CD14-positive monocyte (primary cell): ENCODE data around the gene TSEN34. TPM values are rescaled to one million over a fixed set of nuclear protein-coding genes. Genes with fewer than 3 reads are reported as not detected.
"Not testable (repeated sequence)": the region's sequence is repeated elsewhere in the genome, so short reads cannot be mapped to it uniquely, and the experiment has no call there.

Source experiments
- DNase-seq, 3 donors: peaks; one replicate each; pipeline ENCODE4 v3.0.0-alpha.2; 2011 to 2022
- H2AFZ ChIP-seq: 2 replicates; pipeline ENCODE4 v1.6.0; 2012; ENCODE audit warnings: mild to moderate bottlenecking, low read depth, low read length, inconsistent platforms; ENCODE audit not compliant: insufficient read depth, poor library complexity, severe bottlenecking
- H3K27ac ChIP-seq, 2 donors: 1 replicate in 1 of 2; 2 replicates in 1 of 2; pipeline ENCODE4 v1.5.1; 2012 to 2013; ENCODE audit warnings: low read length in 2 of 2, control low read depth in 1 of 2, inconsistent platforms in 1 of 2, low read depth in 1 of 2, mild to moderate bottlenecking in 1 of 2
- H3K27me3 ChIP-seq, 2 donors: one replicate each; pipeline versions ENCODE4 v1.6.0 to v1.6.1; 2011 to 2013; ENCODE audit warnings: low read length in 2 of 2; ENCODE audit not compliant: control insufficient read depth in 2 of 2, insufficient read depth in 2 of 2
- H3K36me3 ChIP-seq, 2 donors: replicated peaks in 1 of 2; 1 replicate in 1 of 2; 2 replicates in 1 of 2; pipeline versions ENCODE4 v1.5.1 to v1.6.1; 2012 to 2013; ENCODE audit warnings: low read length in 2 of 2, control low read depth in 1 of 2, inconsistent platforms in 1 of 2, mild to moderate bottlenecking in 1 of 2; ENCODE audit not compliant: insufficient read depth in 2 of 2, control insufficient read depth in 1 of 2
- H3K4me1 ChIP-seq, 2 donors: 1 replicate in 1 of 2; 2 replicates in 1 of 2; pipeline versions ENCODE4 v1.5.1 to v1.6.1; 2012 to 2013; ENCODE audit warnings: low read length in 2 of 2, control low read depth in 1 of 2, inconsistent platforms in 1 of 2, mild to moderate bottlenecking in 1 of 2, moderate library complexity in 1 of 2; ENCODE audit not compliant: insufficient read depth in 2 of 2, control insufficient read depth in 1 of 2
- H3K4me2 ChIP-seq: replicated peaks from 2 replicates; pipeline ENCODE3; 2012; ENCODE audit warnings: low read length, moderate library complexity, mild to moderate bottlenecking; ENCODE audit not compliant: poor library complexity, severe bottlenecking; ENCODE audit errors: extremely low read depth
- H3K4me3 ChIP-seq, 3 experiments: fragments of 200-600 bp in 1 of 3; sonication (generic) in 1 of 3; replicated peaks in 1 of 3; 1 replicate in 2 of 3; 2 replicates in 1 of 3; pipeline ENCODE4 v1.5.1; 2011 to 2013; ENCODE audit warnings: low read length in 3 of 3, mild to moderate bottlenecking in 3 of 3, control low read depth in 2 of 3, low read depth in 2 of 3, inconsistent platforms in 1 of 3, moderate library complexity in 1 of 3
- H3K79me2 ChIP-seq: 2 replicates; pipeline ENCODE4 v1.6.0; 2012; ENCODE audit warnings: mild to moderate bottlenecking, control low read depth, inconsistent platforms, low read length, moderate library complexity; ENCODE audit not compliant: insufficient read depth
- H3K9ac ChIP-seq: 2 replicates; pipeline ENCODE4 v1.6.0; 2017; ENCODE audit warnings: low read length, mild to moderate bottlenecking; ENCODE audit not compliant: insufficient read depth, poor library complexity, severe bottlenecking
- H3K9me3 ChIP-seq, 2 donors: replicated peaks in 1 of 2; 1 replicate in 1 of 2; 2 replicates in 1 of 2; pipeline versions ENCODE4 v1.5.1 to v1.6.1; 2012 to 2013; ENCODE audit warnings: low read length in 2 of 2, control low read depth in 1 of 2; ENCODE audit not compliant: control insufficient read depth in 1 of 2, insufficient read depth in 1 of 2
- H4K20me1 ChIP-seq: 2 replicates; pipeline ENCODE4 v1.6.0; 2012; ENCODE audit warnings: mild to moderate bottlenecking, low read length, control low read depth, moderate library complexity; ENCODE audit not compliant: insufficient read depth
- H3K27ac Mint-ChIP-seq, 7 donors: one replicate each; pipeline ENCODE4 v1.8.0; 2020; ENCODE audit warnings: mild to moderate bottlenecking in 7 of 7, mixed read lengths in 7 of 7, moderate library complexity in 6 of 7, inconsistent platforms in 2 of 7
- H3K27me3 Mint-ChIP-seq, 3 donors: one replicate each; pipeline ENCODE4 v1.8.0; 2021 to 2022; ENCODE audit warnings: low read depth in 3 of 3, mild to moderate bottlenecking in 3 of 3, mixed read lengths in 3 of 3, moderate library complexity in 3 of 3, inconsistent platforms in 1 of 3
- H3K36me3 Mint-ChIP-seq, 2 donors: one replicate each; pipeline ENCODE4 v1.8.0; 2020; ENCODE audit warnings: mixed read lengths in 2 of 2, inconsistent platforms in 1 of 2, mild to moderate bottlenecking in 1 of 2
- H3K4me1 Mint-ChIP-seq: one replicate; pipeline ENCODE4 v1.8.0; 2020; ENCODE audit warnings: mild to moderate bottlenecking, mixed read lengths
- H3K4me3 Mint-ChIP-seq, 2 donors: one replicate each; pipeline ENCODE4 v1.8.0; 2020; ENCODE audit warnings: mild to moderate bottlenecking in 2 of 2, mixed read lengths in 2 of 2, moderate library complexity in 1 of 2
- H3K9me3 Mint-ChIP-seq, 7 donors: one replicate each; pipeline ENCODE4 v1.8.0; 2020 to 2022; ENCODE audit warnings: mixed read lengths in 7 of 7, mild to moderate bottlenecking in 6 of 7, moderate library complexity in 6 of 7, inconsistent platforms in 2 of 7
- CTCF ChIP-seq: fragments of 200-600 bp; IDR thresholded peaks from one replicate; pipeline ENCODE4 v1.8.0; 2022; ENCODE audit warnings: antibody characterized with exemption, mild to moderate bottlenecking
- WGBS: methylation state at CpG from one replicate; pipeline ENCODE4 v1.1.5; 2013; ENCODE audit warnings: missing lambda C conversion rate; ENCODE audit not compliant: insufficient coverage; 5-methylcytosine and 5-hydroxymethylcytosine counted together
- intact Hi-C, 2 donors: fragments of 100-400 bp; cut with micrococcal nuclease; formaldehyde crosslinking; loops; one replicate each; pipeline versions ENCODE4 v1.15.0 to v1.15.1; 2023
- polyA plus RNA-seq, 3 donors: library from polyadenylated mRNA; depleted of rRNA in 1 of 3; unstranded in 2 of 3; stranded (reverse) in 1 of 3; fragments of 300-500 nt in 2 of 3; fragments of >200 nt in 1 of 3; fragmentation: Illumina TruSeq in 2 of 3; gene quantifications; 1 replicate in 2 of 3; 2 replicates in 1 of 3; pipeline ENCODE4 v1.2.3, GENCODE V29; 2012 to 2021

Gene TSEN34
- polyA plus RNA-seq, 3 donors = 59.3 to 125 (median 109) TPM

- Mint-ChIP-seq H3K4me3 (no peak overlapping the region), H3K4me1 (peaks cover 29% of the 10 kb centered on the region), H3K27ac (peak overlapping the region in 2 of 7 donors; percentile 10 to 94), H3K27me3 (peaks cover 0 to 1% (median 0%) of the 10 kb centered on the region in 3 donors), H3K36me3 (peaks cover 37 to 43% of the 10 kb centered on the region in 2 donors), H3K9me3 (peaks cover 0 to 2% (median 0%) of the 10 kb centered on the region in 7 donors)
- peaks cover 20 to 45% of the 10 kb centered on the region in 2 donors for H3K36me3 ChIP-seq
- peaks cover 38% of the 10 kb centered on the region for H3K79me2 ChIP-seq
- H3K9me3 ChIP-seq = no peaks in the 10 kb centered on the region
- peaks cover 28 to 33% of the 10 kb centered on the region in 2 donors for H3K4me1 ChIP-seq
- intact Hi-C loops = loop anchor here (10.0 kb wide), 2 partner anchors 252 to 1462 kb away; partner anchors contain the start of genes LENG8 (in 1 of the 2) and U2AF2 (in 1 of the 2)
- H2AFZ ChIP-seq = no peak overlapping the region
- no peak for DNase-seq
- no peak overlapping the region for H3K9ac ChIP-seq
- TF ChIP-seq CTCF = no peak
- H3K4me2 ChIP-seq = no peak overlapping the region
- H3K27ac ChIP-seq = no peak overlapping the region
- 95% methylated on average over 9 of the region's 11 CpGs for WGBS
- H4K20me1 ChIP-seq = peaks cover 24% of the 10 kb centered on the region
- H3K4me3 ChIP-seq = no peak overlapping the region
- H3K27me3 ChIP-seq = no peaks in the 10 kb centered on the region
Observed at GRCh38 chr19:54193011-54193410, 1.9 kb downstream of the TSEN34 start.

GRCh38 chr19:54194463-54194862, 3.4 kb downstream of the TSEN34 start:
- peaks cover 19 to 23% of the 10 kb centered on the region in 2 donors for H3K4me1 ChIP-seq
- 98% methylated on average over 4 of the region's 12 CpGs for WGBS
- H3K9ac ChIP-seq, H2AFZ ChIP-seq, H3K27me3 ChIP-seq, H3K4me3 ChIP-seq, H3K4me2 ChIP-seq, H3K27me3 Mint-ChIP-seq, H3K27ac ChIP-seq, H3K27ac Mint-ChIP-seq, H3K4me3 Mint-ChIP-seq, H3K9me3 Mint-ChIP-seq, H3K9me3 ChIP-seq, DNase-seq: not testable (repeated sequence)
- H4K20me1 ChIP-seq = peaks cover 18% of the 10 kb centered on the region
- H3K79me2 ChIP-seq = peaks cover 27% of the 10 kb centered on the region
- peaks cover 20 to 45% of the 10 kb centered on the region in 2 donors for H3K36me3 ChIP-seq
- peaks cover 41 to 54% of the 10 kb centered on the region in 2 donors for H3K36me3 Mint-ChIP-seq
- H3K4me1 Mint-ChIP-seq = peaks cover 23% of the 10 kb centered on the region
- intact Hi-C loops = loop anchor here (10.0 kb wide), 2 partner anchors 250 to 1460 kb away; partner anchors contain the start of genes LENG8 (in 1 of the 2) and U2AF2 (in 1 of the 2)
